ENCODE data around the gene PTPRU. TPM values are rescaled to one million over a fixed set of nuclear protein-coding genes. Genes with fewer than 3 reads are reported as not detected.

PTPRU gene
- polyA plus RNA-seq, 2 of the 4 experiments (the other 2 are of a cell fraction) = 5.7 to 6.1 TPM

GRCh38 chr1:29305943-29306342 lies 69.6 kb downstream of the PTPRU start:
- 91% methylated on average over 7 of the region's 7 CpGs for WGBS (ENCODE audit: missing lambda C conversion rate)
- peak in 1 of 2 experiments; percentile 51; a peak in 3 of 6 replicates for ATAC-seq
- CTCF ChIA-PET = interaction anchor here (1.2 kb wide), 1 partner anchor 15 kb away, joined by 3 read pairs; no protein-coding TSS in a partner anchor

GRCh38 chr1:29306471-29307140 lies 70.3 kb downstream of the PTPRU start:
- no peak for FAIRE-seq
- TF ChIP-seq JUNB (IDR thresholded peaks at IDR 0.05) = no peak
- no peak for TF ChIP-seq EHMT2 (IDR thresholded peaks at IDR 0.05; ENCODE audit: low read depth)
- TF ChIP-seq RFX5 (IDR thresholded peaks at IDR 0.05) = no peak
- TF ChIP-seq CBX8 (IDR thresholded peaks at IDR 0.05) = no peak
- no peak for TF ChIP-seq EHF (CRISPR knock-in tag; IDR thresholded peaks at IDR 0.05)
- no peak for TF ChIP-seq CBX2 (IDR thresholded peaks at IDR 0.05; ENCODE audit: borderline replicate concordance, low read depth)
- no peak for TF ChIP-seq FOSL2 (IDR thresholded peaks at IDR 0.05)
- TF ChIP-seq FOSL2 (CRISPR knock-in tag; IDR thresholded peaks at IDR 0.05) = no peak
- no peak for TF ChIP-seq ATOH8 (CRISPR knock-in tag; IDR thresholded peaks at IDR 0.05; ENCODE audit: low read depth)
- no peak for TF ChIP-seq MAX (IDR thresholded peaks at IDR 0.05)
- no peak for TF ChIP-seq GATA3 (IDR thresholded peaks at IDR 0.05; ENCODE audit: borderline replicate concordance)
- TF ChIP-seq NPAS2 (CRISPR knock-in tag; IDR thresholded peaks at IDR 0.05; ENCODE audit: borderline replicate concordance) = no peak
- TF ChIP-seq HOXA7 (CRISPR knock-in tag; IDR thresholded peaks at IDR 0.05) = no peak
- no peak for TF ChIP-seq HDAC2 (IDR thresholded peaks at IDR 0.05)
- no peak for TF ChIP-seq POLR2A (IDR thresholded peaks at IDR 0.05; ENCODE audit: low read length)
- no peak for TF ChIP-seq ESRRA (IDR thresholded peaks at IDR 0.05; ENCODE audit: borderline replicate concordance, low read length)
- TF ChIP-seq POLR2AphosphoS2 (conservative IDR thresholded peaks at IDR 0.05; ENCODE audit: low read length) = no peak
- no peak for TF ChIP-seq PHF8 (IDR thresholded peaks at IDR 0.05; ENCODE audit: borderline replicate concordance, low read depth)
- 96% methylated on average over 10 of the region's 10 CpGs for WGBS (ENCODE audit: missing lambda C conversion rate)
- POLR2A ChIA-PET = no interaction called here
- peak in 1 of 2 experiments; percentile 56; a peak in 1 of 6 replicates for ATAC-seq
- DNase-seq (ENCODE audit: low read depth in 1 of 2, low spot score in 1 of 2) = no peak
- H3K27ac ChIP-seq = no peak overlapping the region
- no peaks in the 10 kb centered on the region for H3K4me1 ChIP-seq
- no peak overlapping the region for H3K4me3 ChIP-seq
- CTCF ChIA-PET = interaction anchor here (1.2 kb wide), 1 partner anchor 15 kb away, joined by 3 read pairs; no protein-coding TSS in a partner anchor
- no peaks in the 10 kb centered on the region for H3K9me3 ChIP-seq
- H3K4me2 ChIP-seq = no peak overlapping the region

More at GRCh38 chr1:29305943-29306342, 69.6 kb downstream of the PTPRU start:
- POLR2A ChIA-PET = no interaction called here
- Histone ChIP-seq H3K27ac (no peak overlapping the region), H3K4me3 (no peak overlapping the region), H3K9me3 (no peaks in the 10 kb centered on the region), H3K4me1 (no peaks in the 10 kb centered on the region), H3K4me2 (no peak overlapping the region)
- no peak for DNase-seq (ENCODE audit: low read depth in 1 of 2, low spot score in 1 of 2)
- no peak for FAIRE-seq
- TF ChIP-seq RAD21 (conservative IDR thresholded peaks at IDR 0.05 in 1 of 2, IDR thresholded peaks at IDR 0.05 in 1 of 2) = 0 out of 5 replicates have a peak, but pooled peaks of 1 of the 2 experiments have one; percentile 7
- no peak for TF ChIP-seq TP53 (CRISPR knock-in tag; IDR thresholded peaks at IDR 0.05)

DNA sequence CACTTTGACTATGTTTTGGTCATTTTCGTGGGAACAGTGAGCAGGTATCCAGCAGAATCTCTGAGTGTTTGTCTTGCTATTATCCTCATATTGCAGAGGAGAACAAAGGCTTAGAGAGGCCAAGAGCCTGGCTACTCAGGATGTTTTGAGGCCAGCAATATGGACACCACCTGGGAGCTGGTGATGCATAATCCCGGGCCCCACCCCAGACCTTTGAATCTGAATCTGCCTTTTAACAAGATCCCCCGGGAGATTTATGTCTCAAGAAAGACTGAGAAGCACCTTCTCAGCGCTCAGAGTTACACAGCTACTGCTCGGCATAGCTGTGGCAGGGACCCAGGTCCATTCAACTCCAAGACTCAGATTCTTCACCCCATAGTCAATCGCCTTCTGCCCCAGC lies 72.8 kb downstream of the PTPRU start:
- no peak overlapping the region for H3K4me3 ChIP-seq
- H3K4me1 ChIP-seq = no peaks in the 10 kb centered on the region
- no peaks in the 10 kb centered on the region for H3K9me3 ChIP-seq
- ChIA-PET CTCF (interaction anchor here (1.2 kb wide), 1 partner anchor 12 kb away, joined by 3 read pairs; no protein-coding TSS in a partner anchor), POLR2A (no interaction called here)
- no peak for ATAC-seq
- 72% methylated on average over 6 of the region's 6 CpGs for WGBS (ENCODE audit: missing lambda C conversion rate)
- no peak overlapping the region for H3K27ac ChIP-seq
- TF ChIP-seq BHLHE40 (IDR thresholded peaks at IDR 0.05; ENCODE audit: low read depth, low read length) (no peak), FOXS1 (CRISPR knock-in tag; IDR thresholded peaks at IDR 0.05) (no peak), HDAC2 (IDR thresholded peaks at IDR 0.05) (no peak), ZSCAN20 (CRISPR knock-in tag; IDR thresholded peaks at IDR 0.05) (no peak)
- TF ChIP-seq, protein P1, sequence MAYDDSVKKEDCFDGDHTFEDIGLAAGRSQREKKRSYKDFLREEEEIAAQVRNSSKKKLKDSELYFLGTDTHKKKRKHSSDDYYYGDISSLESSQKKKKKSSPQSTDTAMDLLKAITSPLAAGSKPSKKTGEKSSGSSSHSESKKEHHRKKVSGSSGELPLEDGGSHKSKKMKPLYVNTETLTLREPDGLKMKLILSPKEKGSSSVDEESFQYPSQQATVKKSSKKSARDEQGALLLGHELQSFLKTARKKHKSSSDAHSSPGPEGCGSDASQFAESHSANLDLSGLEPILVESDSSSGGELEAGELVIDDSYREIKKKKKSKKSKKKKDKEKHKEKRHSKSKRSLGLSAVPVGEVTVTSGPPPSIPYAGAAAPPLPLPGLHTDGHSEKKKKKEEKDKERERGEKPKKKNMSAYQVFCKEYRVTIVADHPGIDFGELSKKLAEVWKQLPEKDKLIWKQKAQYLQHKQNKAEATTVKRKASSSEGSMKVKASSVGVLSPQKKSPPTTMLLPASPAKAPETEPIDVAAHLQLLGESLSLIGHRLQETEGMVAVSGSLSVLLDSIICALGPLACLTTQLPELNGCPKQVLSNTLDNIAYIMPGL (CRISPR knock-in tag; IDR thresholded peaks at IDR 0.05; ENCODE audit: borderline replicate concordance) = no peak
- TF ChIP-seq, protein P2, sequence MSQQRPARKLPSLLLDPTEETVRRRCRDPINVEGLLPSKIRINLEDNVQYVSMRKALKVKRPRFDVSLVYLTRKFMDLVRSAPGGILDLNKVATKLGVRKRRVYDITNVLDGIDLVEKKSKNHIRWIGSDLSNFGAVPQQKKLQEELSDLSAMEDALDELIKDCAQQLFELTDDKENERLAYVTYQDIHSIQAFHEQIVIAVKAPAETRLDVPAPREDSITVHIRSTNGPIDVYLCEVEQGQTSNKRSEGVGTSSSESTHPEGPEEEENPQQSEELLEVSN (IDR thresholded peaks at IDR 0.05; ENCODE audit: borderline replicate concordance, low read depth) = no peak
- H3K4me2 ChIP-seq = no peak overlapping the region
- no peak for FAIRE-seq
- no peak for DNase-seq (ENCODE audit: low read depth in 1 of 2, low spot score in 1 of 2)
